HL-60 (cell line): Measurements from ENCODE around the gene AK4.

Source experiments
- DNase-seq, 2 experiments: peaks; one replicate each; pipeline ENCODE4 v3.0.0-alpha.2; 2010 to 2020; ENCODE audit warnings: low read depth in 1 of 2, low spot score in 1 of 2
- H3K27ac ChIP-seq: fragments of 250-450 bp; sonication (Bioruptor Pico); replicated peaks from 2 replicates; pipeline ENCODE4 v1.5.1; 2020; ENCODE audit warnings: mild to moderate bottlenecking, moderate library complexity
- H3K27me3 ChIP-seq: fragments of 250-450 bp; sonication (Bioruptor Pico); 2 replicates; pipeline ENCODE4 v1.5.1; 2021; ENCODE audit warnings: mild to moderate bottlenecking, moderate library complexity; ENCODE audit not compliant: insufficient read depth, poor library complexity, severe bottlenecking
- H3K4me3 ChIP-seq: replicated peaks from 2 replicates; pipeline ENCODE4 v1.5.1; 2011; ENCODE audit warnings: mild to moderate bottlenecking, control low read depth, low read length; ENCODE audit not compliant: insufficient read depth
- CTCF ChIP-seq: IDR thresholded peaks from one replicate; pipeline ENCODE4 v1.5.1; 2011; ENCODE audit warnings: low read length, control low read depth, inconsistent platforms; ENCODE audit not compliant: insufficient read depth
- GABPA ChIP-seq: IDR thresholded peaks from 2 replicates; pipeline ENCODE4 v1.6.1; 2012; ENCODE audit warnings: low read depth
- POLR2AphosphoS5 ChIP-seq: IDR thresholded peaks from 2 replicates; pipeline ENCODE4 v1.6.1; 2012; ENCODE audit warnings: low read depth
- REST ChIP-seq: IDR thresholded peaks from 2 replicates; pipeline ENCODE4 v1.6.1; 2012; ENCODE audit warnings: low read depth; ENCODE audit not compliant: insufficient replicate concordance
- SPI1 ChIP-seq: IDR thresholded peaks from 2 replicates; pipeline ENCODE4 v1.6.1; 2012; ENCODE audit warnings: low read depth, mild to moderate bottlenecking, borderline replicate concordance

AK4 gene

DNA sequence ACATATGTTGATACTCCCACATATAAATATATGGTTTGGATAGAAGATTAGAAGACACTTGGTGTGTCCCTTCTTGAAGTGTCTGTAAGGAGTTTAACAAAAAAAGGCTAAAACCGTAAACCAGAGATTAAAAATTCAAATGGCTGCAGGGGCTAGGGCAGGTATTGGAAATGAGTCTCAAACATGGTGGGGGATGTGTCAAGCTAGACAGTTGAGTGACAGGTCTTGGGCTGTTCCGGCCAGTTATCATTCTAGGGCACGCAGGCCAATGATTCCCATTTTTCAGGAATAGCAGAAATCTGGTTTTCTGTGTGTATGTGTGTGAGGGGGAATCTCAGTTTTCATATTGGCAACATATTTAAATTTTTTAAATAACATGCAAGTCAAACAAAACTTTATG is 77.2 kb downstream of the AK4 start:
- H3K27me3 ChIP-seq = no peaks in the 10 kb centered on the region
- no peak overlapping the region for H3K27ac ChIP-seq
- no peak for DNase-seq
- H3K4me3 ChIP-seq = no peak overlapping the region
- TF ChIP-seq POLR2AphosphoS5 (no peak), GABPA (no peak), SPI1 (no peak), REST (no peak), CTCF (no peak)

DNA sequence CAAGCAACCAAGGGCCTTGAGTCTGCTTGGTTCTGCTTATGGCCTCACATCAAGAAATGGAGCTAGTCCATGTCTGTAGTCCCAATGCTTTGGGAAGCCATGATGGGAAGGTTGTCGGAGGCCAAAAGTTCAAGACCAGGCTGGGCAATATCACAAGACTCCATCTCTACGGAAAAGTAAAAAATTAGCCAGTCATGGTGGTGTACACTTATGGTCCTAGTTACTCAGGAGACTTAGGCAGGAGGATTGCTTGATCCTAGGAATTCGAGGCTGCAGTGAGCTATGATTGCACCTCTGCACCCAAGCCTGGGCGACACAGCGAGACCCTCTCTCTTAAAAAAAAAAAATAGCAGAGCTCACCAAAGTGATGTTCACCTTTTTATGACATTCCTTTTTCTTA is 81.2 kb downstream of the AK4 start:
- H3K27me3 ChIP-seq = no peaks in the 10 kb centered on the region
- no peak overlapping the region for H3K27ac ChIP-seq
- H3K4me3 ChIP-seq = no peak overlapping the region
- no peak for DNase-seq
- TF ChIP-seq REST = no peak
- TF ChIP-seq SPI1 = no peak
- no peak for TF ChIP-seq GABPA

- DNase-seq = no peak
- TF ChIP-seq REST = no peak
- TF ChIP-seq SPI1 = no peak
- no peak for TF ChIP-seq GABPA
- TF ChIP-seq CTCF = no peak
- TF ChIP-seq POLR2AphosphoS5 = no peak
- Histone ChIP-seq H3K4me3 (no peak overlapping the region), H3K27me3 (no peaks in the 10 kb centered on the region), H3K27ac (no peak overlapping the region)
Measured at GRCh38 chr1:65229754-65230339, 81.8 kb downstream of the AK4 start.
